Sigmoid colon (tissue), 4 donors: Measurements from ENCODE around the gene GRK6.

ENCODE experiments used
- CTCF ChIP-seq, 4 experiments: fragments of 450-650 bp in 3 of 4; fragments of 200-600 bp in 1 of 4; IDR thresholded peaks; one replicate each; pipeline ENCODE4 v1.5.1; 2016 to 2019; ENCODE audit warnings: antibody characterized with exemption in 4 of 4, mild to moderate bottlenecking in 3 of 4, moderate library complexity in 2 of 4
- EP300 ChIP-seq, 4 donors: sonication (generic); formaldehyde crosslinking; IDR thresholded peaks; one replicate each; pipeline ENCODE4 v1.6.1; 2017; ENCODE audit warnings: antibody characterized with exemption in 4 of 4
- POLR2A ChIP-seq, 2 donors: fragments of 450-650 bp; IDR thresholded peaks; one replicate each; pipeline ENCODE4 v1.6.1; 2016; ENCODE audit warnings: antibody characterized with exemption in 2 of 2, mild to moderate bottlenecking in 2 of 2, moderate library complexity in 2 of 2
- POLR2AphosphoS5 ChIP-seq, 4 donors: sonication (generic); formaldehyde crosslinking; IDR thresholded peaks; one replicate each; pipeline ENCODE4 v1.6.1; 2017; ENCODE audit warnings: antibody characterized with exemption in 4 of 4

- TF ChIP-seq CTCF (IDR thresholded peaks at IDR 0.05), result no peak
- TF ChIP-seq EP300 (IDR thresholded peaks at IDR 0.05), result no peak
- no peak for TF ChIP-seq POLR2AphosphoS5 (IDR thresholded peaks at IDR 0.05)
- TF ChIP-seq POLR2A (IDR thresholded peaks at IDR 0.05), result no peak
Observed at GRCh38 chr5:177458912-177459350, 32.5 kb downstream of the GRK6 start.
